ENCODE results near the gene CYBC1.

GRCh38 chr17:82487910-82488309 lies 37.4 kb upstream of the CYBC1 start:
- no peak for TF ChIP-seq CTCF (IDR thresholded peaks at IDR 0.05; ENCODE audit: borderline replicate concordance, extremely low read depth, low read length, poor library complexity, severe bottlenecking)
- no peak for TF ChIP-seq EZH2 (IDR thresholded peaks at IDR 0.05; ENCODE audit: borderline replicate concordance, low read depth, low read length, severe bottlenecking)
